ENCODE results near the gene LCOR. TPM values are rescaled to one million over a fixed set of nuclear protein-coding genes. Genes with fewer than 3 reads are reported as not detected.

LCOR gene
- 38.3 and 44.7 TPM in 2 replicates for total RNA-seq

DNA sequence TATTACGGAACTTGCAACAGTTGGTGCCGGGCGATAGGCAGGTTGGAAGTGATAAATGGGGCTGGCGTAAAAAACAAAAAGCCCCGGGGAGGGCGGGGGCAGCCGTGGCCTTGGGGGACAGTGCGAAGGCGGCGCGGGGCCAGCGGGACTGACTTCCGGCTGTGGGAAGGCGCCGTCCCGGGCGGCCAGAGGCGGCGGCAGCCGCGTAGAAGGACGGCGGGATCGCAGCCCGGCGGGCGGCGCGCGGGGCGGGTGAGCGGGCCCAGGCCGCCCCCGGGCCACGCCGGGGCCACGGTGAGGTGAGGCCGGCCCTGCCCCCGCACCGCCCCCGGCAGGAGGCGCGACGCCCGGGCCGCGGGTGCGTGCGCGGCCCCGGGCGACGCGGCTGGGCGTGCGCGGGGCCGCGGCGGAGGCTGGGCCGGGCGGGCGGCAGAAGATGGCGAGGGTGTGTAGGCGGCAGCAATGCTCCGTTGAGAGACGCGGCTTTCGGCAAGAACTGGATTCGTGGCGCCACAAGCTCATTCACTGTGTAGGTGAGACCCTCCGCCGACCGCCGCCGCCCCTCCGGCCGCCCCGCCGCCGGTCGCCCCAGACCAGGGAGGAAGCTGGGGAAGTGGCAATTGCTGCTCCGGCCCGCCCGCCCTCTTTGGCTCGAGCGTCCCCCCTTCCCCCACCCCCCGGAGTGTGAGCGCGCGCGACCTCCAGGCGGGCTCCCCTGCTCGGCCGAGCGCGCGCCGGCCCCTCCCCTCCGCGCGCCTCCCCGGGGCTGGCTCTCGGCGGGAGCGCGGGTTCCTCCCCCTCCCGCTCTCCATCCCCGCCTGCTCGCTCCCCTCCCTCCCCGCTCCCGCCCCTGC lies at the start of gene LCOR:
Gene LCOR (plus strand): TSS at position 432 of the 854 bp plus-strand sequence. CDS start 116,760 bp downstream, outside the sequence.

Other genes starting within 250 kb of the LCOR start
- 134 and 154 TPM in 2 replicates for gene TM9SF3, start 245.3 kb upstream of the LCOR start, total RNA-seq
- 0.64 and 1.0 TPM in 2 replicates for gene PIK3AP1, start 111.8 kb upstream of the LCOR start, total RNA-seq